ENCODE measurements around the gene DENND1A.

Gene DENND1A

GRCh38 chr9:123389698-123390097 is 540.2 kb downstream of the DENND1A start:
- no peak for DNase-seq
- ATAC-seq, result no peak

- no peak for ATAC-seq
- DNase-seq, result no peak
Observed at GRCh38 chr9:123389070-123389469, 540.9 kb downstream of the DENND1A start.

DNA sequence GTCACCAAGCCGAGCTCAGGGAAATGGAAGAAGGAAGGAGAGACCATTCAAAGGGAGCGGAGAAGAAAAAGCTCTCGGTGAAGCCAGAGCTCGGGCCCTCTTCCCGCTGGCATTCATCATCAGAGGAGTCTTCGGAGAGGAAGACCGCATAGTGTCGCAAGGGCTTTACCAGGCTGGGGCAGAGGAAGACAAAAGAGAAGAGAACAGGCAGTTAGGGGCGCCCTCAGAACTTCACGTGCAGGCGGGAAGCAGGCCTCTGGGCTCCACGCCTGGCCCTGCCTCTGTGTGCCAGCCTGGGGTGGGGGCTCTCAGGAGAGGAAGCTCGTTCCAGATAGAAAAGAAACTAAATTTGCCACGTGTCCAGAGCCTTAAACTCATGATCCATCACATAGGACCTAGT is 542.2 kb downstream of the DENND1A start:
- no peak for ATAC-seq
- DNase-seq, result no peak

- ATAC-seq (no peak), DNase-seq (no peak)
Observed at GRCh38 chr9:123383512-123384170, 546.3 kb downstream of the DENND1A start.

- no peak for DNase-seq
- no peak for ATAC-seq
Observed at GRCh38 chr9:123382653-123383511, 547.0 kb downstream of the DENND1A start.

GRCh38 chr9:123380852-123381705 is 548.8 kb downstream of the DENND1A start:
- no peak for DNase-seq
- ATAC-seq, result no peak

DNA sequence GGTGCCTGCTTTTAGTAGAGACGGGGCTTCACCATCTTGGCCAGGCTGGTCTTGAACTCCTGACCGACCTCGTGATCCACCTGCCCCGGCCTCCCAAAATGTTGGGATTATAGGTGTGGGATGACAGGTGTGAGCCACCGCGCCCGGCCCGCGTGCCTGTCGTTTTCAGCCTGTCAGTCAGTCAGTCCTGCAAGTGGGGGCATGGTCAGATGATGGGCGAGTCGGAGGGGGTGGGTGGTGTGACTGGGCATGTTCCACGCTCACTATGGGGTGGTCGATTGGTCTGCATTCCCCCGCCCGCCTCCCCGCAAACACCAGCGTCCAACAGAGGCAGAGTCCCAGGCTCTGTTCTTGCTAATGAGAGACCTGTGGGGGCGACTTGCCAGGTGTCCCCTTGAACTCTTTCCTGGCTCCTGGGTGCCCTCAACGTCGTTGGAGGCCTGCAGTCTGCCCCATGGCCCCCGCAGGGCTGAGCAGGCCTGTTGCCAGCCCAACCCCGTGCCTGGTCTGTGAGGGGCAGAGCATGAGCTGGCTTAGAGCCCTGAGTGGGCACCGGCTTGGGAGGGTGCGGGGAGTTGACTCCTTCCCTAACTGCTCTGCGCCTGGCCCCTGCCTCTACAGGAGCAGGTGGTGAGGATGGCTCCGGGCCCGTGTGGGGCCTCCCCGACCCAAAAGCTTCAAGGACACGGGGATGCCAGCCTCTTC is 550.8 kb downstream of the DENND1A start:
- ATAC-seq (no peak), DNase-seq (no peak)

DNA sequence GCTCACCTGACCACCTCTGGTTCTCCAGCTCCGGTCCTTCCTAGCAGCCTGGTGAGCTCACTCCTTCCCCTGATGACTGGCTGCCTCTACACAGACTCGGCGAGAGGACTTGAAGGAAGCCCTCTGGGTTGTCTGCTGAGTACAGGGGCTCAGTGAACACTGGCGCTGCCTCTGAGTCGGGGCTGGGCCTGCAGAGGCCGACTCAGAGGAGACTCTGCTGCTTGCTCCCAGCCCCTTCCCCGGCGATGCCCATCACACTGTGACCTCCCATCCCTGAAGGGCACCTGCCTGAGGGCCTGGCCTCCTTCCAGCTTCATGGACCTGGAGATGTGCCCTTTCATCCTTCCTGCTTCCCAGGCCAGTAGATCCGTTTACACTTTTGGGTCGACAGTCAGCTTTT is 551.9 kb downstream of the DENND1A start:
- ATAC-seq, result no peak
- DNase-seq, result no peak

- no peak for DNase-seq
- no peak for ATAC-seq
Observed at GRCh38 chr9:123377211-123377971, 552.5 kb downstream of the DENND1A start.

- ATAC-seq (no peak), DNase-seq (no peak)
Observed at GRCh38 chr9:123376218-123377071, 553.5 kb downstream of the DENND1A start.

DNA sequence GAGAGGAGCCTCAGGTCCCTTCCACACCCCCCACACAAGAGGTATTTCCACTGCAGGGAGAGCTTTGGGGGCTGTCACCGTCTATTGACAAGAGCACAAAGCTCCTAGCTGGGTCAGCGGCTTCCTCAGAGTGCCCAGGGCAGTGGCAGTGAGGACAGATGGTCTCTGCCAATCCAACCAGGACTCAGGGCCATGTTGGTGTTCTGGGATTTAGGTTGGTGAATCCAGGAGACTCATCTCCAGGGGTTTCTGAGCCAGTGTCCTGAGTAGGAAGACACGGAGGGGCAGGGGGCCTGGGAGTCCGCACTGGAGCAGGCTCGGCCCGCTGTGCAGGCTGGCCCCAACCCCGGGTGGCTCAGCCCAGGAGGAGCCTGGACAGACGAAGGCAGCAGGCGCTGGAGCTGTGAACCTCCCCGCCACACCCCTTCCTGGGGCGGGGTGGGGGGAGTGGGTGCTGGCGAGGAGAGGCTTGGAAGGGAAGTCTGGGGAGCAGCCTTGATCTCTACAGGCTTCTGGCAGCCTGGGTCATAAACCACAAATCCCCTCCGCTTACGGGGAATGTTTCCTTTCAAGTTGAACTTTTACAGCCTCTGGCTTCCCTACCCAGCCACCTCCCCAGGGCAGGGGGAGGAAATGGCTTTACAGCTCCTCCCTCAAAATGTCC is 554.3 kb downstream of the DENND1A start:
- no peak for ATAC-seq
- DNase-seq, result no peak

GRCh38 chr9:123373946-123374345 is 556.0 kb downstream of the DENND1A start:
- ATAC-seq (no peak), DNase-seq (no peak)

- ATAC-seq (no peak), DNase-seq (no peak)
Observed at GRCh38 chr9:123373447-123373923, 556.4 kb downstream of the DENND1A start.

DNA sequence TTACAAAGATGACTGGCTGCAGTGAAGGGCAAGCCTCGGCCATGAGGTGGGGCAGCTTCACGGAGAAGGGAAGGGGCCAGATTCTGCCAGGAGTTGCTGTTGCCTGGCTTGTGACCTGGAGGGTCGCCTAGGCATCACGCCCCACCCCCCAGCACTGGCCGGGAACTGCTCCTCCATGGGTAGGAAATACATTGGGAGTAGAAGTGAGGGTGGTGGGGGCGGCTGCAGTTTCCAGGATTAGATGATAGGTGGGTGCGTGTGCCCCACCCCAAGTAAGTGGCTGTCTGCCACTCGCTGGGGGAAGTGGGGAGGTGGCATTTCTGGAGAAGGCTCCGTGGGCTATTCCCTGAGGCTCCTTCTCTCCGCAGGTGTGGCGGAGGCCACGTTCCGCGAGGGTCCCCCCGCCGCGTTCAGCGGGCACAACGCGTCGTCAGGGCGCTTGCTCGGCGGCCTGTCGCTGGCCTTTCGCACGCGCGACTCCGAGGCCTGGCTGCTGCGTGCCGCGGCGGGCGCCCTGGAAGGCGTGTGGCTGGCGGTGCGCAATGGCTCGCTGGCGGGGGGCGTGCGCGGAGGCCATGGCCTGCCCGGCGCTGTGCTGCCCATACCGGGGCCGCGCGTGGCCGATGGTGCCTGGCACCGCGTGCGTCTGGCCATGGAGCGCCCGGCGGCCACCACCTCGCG is 557.0 kb downstream of the DENND1A start:
- DNase-seq, result no peak
- no peak for ATAC-seq

- ATAC-seq (no peak), DNase-seq (no peak)
Observed at GRCh38 chr9:123371805-123372590, 557.9 kb downstream of the DENND1A start.

GRCh38 chr9:123371228-123371584 is 558.7 kb downstream of the DENND1A start:
- DNase-seq (no peak), ATAC-seq (no peak)

- ATAC-seq, result no peak
- no peak for DNase-seq
Observed at GRCh38 chr9:123370526-123371227, 559.2 kb downstream of the DENND1A start.

DNA sequence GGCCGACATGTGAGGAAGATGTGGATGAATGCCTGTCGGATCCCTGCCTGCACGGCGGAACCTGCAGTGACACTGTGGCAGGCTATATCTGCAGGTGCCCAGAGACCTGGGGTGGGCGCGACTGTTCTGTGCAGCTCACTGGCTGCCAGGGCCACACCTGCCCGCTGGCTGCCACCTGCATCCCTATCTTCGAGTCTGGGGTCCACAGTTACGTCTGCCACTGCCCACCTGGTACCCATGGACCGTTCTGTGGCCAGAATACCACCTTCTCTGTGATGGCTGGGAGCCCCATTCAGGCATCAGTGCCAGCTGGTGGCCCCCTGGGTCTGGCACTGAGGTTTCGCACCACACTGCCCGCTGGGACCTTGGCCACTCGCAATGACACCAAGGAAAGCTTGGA is 559.8 kb downstream of the DENND1A start:
- DNase-seq, result no peak

More for the DNA sequence above, 559.8 kb downstream of the DENND1A start:
- no peak for ATAC-seq
